GM18861 (cell line): ENCODE results near the gene MIPEP.
"Not testable (repeated sequence)": the region's sequence is repeated elsewhere in the genome, so short reads cannot be mapped to it uniquely, and the experiment has no call there.

ENCODE experiments used
- ATAC-seq: cut with Tn5 transposase; IDR thresholded peaks from one replicate; pipeline ENCODE4 v1.9.1; 2021; ENCODE audit not compliant: unreplicated experiment

The MIPEP gene

DNA sequence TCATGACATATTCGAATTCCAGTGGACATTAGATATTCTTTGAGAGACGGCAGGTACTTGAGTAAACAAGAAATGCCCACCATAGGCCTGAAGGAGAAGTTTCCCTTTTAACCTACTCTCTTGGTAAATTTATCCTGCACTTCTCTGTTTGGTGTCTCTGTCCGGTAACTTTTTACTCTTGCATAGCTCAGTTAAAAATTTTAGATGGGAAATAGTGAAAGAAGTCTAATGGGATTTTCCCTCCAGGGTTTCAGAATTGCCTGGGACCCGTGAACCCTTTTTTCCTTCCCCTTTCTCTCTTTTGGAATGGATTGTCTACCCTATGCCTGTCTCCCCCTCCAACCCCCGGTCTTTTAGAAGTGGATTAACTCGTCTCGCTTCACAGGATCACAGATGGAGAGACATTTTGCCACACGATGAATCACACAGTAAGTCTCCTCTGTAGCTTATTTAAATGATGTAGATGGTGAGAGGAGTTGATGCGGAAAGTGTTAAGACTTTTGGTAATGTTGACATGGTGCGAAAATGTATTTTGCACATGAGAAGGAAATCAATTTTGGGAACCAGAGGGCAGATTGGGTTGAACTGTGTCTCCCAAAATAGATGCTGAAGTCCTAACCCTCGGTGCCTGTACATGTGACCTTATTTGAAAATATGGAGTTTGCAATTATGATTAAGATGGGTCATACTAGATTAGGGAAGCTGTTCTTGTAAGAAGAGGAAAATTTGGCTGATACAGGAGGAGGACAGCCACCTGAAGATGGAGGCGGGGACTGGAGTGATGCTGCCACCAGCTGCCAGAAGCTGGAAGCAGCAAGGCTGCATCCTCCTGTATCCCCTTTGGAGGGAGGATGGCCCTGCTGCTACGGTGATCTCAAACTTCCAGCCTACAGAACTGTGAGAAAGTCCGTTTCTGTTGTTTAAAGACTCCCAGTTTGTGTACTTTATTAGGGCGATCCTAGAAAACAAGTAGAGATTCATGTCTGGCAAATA is 711 bp upstream of the MIPEP start:
- ATAC-seq: peak; percentile 28

DNA sequence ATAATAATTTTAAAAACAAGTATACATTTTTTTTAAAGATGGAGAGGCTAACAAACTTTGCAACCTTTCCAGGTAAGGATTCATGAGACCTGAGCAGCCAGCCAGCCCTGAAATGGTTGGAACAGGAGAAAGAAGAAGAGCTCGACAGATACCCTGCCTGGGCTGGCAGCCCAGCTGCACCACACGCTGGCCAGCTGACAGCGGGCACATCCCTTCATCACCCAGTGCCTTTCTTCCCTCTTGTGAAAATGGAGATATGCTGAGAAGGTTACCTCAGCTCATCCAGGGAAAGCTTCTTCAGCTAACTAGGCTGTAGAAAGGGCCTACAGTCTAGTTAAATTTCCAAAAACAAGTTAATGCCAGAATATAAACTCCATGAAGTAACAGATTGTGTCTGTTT is 4.8 kb downstream of the MIPEP start:
- ATAC-seq: not testable (repeated sequence)

DNA sequence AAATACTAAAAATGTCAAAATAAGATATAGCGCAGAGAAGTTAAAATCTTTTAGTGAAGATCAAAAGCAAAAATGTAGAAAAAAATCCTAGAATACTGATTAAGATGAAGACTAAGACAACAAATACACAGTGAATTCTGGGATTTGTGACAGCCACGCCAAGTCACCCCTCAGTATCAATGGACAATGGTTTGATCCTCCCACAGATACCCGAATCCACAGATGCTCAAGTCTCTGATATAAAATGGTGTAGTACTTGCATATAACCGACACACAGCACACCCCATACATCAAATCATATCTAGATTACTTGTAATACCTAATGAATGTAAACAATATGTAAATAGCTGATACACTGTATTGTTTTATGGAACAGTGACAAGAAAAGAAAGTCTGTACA is 5.9 kb downstream of the MIPEP start:
- no peak for ATAC-seq

DNA sequence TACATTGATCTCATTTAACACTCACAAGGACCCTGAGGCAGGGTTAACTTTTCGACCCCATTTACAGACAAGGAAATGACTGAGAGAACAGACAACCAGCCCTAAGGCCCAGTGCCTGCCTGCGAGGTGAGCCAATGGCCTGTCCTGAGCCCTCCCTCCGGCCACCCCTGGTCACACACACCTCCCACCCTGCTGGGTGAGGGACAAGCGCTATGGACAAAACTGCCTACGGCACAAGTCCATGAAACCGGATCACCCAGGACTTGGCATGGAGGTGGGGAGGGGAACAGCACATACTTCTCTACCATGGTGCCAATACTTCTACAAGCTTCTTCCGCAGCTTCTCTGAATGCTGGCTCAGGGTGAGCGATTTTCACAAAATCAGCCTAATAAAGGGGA is 7.8 kb downstream of the MIPEP start:
- not testable (repeated sequence) for ATAC-seq

DNA sequence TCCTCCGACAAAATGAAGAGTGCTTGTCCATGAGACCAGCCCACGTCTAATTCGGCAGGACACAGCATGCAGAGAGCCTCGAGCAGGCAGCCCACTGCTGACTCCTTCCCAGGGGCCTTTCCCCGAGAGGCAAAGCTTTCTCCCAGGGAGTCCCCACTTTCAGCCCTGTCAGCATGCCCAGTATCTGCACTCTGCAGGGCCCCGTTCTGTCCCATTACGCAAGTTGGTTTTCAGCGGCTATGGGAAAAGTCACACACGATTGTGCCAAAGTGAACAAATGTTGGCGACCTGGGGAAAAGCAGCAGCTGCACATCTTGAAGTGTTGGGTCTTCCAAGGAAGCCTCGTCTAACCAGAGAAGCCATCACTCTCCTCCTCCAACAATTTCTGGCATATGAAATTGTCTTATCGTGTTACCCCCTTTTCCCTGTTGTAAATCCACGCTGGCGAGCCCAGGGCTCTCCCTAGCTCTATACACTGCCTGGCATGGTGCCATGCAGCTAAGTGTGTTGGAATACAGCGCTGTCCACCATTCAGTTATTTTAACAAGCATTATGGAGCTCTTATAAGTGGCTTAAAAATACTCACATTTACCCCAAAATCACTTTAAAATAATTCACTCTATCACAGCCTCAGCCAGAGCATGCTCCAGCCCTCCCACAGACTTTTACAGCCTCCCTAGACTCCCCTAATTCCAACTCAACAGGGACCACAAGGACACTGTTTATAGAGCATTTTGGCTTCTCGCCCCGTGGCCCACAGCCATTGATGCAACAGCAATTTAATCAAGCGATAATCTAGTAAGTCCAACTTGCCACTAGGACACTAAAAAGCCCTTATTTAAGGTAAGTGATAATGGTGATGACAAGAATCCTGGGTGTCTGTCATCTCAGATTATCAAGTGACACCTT is 8.5 kb downstream of the MIPEP start:
- ATAC-seq: not testable (repeated sequence)

DNA sequence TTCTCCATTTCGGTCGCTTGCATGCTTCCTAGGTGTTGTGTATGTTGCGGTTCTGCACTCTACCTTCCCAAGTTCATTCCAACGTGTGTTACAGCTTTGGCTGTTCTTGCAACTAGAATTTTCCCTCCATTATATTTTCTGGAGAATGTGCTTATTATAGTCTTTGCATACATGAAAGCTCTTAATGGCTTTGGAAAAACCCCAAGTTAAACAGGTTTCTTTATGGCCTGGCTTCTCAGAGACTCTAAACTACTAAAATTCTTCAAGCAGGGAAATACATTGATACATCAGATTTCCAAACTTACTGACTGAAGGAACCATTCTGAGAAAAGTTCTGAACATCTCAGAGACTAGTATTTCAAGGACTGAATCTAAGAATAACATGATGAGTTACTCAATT is 11.9 kb downstream of the MIPEP start:
- ATAC-seq: no peak

DNA sequence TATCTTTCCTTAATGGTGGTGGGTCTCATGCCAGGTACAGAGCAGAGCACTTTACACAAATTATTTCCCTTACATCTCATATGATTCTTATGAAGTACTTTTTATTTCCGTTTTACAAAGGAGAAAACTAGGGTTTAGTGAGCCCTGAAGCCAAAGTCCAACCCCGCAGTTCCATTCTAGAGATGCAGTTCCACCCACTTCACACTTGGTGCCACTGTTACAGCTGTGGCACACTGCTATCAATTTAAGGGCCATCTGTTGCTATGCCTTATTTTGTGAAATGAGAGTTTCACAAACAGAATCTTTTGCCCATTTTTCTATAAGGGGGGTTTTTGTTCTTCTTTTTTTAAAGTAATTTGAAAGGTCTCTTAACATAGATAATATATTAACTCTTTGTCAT is 12.9 kb downstream of the MIPEP start:
- peak; percentile 47 for ATAC-seq

DNA sequence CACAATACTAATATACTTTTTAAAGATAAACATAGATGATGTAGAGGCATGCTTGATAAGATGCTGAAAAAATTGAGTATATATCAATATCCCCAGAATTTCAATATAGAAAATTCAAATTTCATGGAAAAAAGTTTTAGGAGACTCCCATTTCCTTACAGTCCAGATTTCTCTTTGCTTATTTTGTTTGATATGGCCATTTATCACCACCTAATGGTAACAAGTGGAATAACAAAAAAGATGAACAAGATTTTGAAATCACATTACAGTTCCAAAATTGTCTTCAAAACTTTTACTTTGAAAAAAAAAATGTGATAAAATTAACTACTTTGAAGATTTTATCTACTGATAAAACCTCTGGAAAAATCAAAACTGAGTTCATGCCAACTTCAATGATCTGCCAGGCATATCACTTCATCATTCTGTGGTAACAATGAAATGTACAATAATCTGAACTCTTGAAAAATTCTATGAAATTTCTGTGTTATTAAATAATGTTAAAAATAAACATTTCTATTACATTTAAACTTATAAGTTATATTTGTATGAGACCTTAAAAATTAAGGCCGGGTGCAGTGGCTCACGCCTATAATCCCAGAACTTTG is 17.5 kb downstream of the MIPEP start:
- ATAC-seq: no peak

DNA sequence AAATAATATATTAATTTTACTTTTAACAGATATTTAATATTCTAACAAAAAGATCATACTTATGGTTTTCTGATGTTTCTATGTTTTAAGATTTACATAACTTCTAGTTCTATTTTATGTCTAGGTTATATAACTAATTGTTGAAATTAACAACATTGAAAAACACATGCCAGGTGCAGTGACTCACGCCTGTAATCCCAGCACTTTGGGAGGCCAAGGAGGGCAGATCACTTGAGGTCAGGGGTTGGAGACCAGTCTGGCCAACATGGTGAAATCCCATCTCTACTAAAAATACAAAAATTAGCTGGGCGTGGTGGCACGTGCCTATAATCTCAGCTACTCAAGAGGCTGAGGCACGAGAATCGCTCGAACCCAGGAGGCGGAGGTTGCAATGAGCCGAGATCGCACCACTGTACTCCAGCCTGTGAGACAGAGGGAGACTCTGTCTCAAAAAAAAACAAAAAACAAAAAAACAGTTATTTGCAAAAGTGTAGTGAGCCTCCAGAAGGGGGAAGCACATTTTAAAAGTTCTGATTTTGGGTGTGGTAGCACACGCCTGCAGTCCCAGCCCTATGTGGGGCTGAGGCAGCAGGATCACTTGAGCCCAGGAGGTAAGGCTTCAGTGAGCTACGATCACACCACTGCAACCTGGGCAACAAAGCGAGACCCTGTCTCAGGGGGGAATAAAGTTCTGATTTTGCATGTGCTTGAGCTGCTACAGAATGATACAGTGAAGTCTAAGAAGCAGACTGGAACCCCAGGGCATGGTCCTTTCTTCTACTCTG is 18.7 kb downstream of the MIPEP start:
- no peak for ATAC-seq

DNA sequence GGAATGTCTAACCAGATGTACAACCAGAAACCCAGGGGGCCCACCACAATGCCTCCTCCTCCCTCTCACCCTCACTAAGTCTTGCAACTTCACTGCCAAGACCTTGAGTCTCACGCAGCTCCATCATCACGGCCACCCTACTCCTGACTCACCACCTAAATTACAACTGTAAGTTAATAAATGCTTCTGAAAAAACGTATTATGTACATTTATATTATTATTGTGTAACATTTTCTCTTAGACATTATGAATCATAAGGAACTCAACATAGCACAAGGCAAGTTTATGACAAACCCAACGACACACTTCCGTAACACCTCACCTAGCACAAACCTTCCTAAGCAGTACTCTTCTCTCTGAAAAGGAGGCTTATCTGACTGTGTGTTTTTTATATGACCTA is 20.7 kb downstream of the MIPEP start:
- no peak for ATAC-seq

DNA sequence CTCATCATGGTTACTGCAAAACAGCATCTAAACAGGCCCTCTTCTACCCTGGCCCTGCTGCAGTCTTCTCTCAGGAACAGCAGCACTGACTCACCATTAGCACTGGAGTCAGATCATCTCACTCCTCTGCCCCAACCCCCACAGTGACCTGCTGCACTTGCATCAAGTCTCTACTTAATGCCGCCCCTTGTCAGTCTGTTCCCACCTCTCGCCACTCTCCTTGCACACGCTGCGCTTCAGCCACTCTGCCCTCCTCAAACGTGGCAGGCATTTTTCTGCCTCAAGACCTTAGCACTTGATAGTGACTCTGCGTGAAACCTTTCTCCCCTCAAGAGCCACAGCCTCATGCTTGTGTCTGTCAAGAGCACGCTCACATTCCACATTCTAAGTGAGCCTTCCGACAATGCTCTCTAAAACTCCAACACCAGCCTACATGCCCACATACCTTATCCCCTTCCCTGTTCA is 22.1 kb downstream of the MIPEP start:
- no peak for ATAC-seq

DNA sequence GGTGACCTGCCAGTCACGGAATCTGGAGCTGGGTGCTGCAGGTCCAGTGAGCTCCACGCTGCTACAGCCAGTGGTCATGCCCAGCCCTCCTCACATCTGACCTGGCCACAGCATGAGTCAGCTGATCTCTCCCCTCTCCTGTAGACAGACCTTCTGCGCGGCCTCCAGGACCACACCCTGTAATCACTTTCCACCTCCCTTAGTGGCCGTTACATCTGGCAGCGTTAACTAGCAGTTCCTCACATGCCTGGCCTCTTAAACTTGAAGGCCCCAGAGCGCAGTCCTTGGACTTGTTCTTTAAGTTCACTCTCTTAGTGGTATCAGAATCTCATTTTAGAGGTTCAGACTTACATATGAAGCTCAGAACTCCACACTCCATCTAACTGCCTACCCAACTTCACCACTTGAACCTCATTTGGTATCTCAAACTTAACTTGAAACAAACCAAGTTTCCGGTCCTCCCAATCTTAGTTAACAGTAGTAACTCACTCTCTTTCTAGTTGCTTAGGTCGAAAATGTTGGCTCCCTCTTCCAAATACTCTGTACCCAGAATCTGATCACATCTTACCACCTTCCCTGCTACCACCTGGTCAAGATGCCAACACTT is 22.7 kb downstream of the MIPEP start:
- ATAC-seq: no peak

DNA sequence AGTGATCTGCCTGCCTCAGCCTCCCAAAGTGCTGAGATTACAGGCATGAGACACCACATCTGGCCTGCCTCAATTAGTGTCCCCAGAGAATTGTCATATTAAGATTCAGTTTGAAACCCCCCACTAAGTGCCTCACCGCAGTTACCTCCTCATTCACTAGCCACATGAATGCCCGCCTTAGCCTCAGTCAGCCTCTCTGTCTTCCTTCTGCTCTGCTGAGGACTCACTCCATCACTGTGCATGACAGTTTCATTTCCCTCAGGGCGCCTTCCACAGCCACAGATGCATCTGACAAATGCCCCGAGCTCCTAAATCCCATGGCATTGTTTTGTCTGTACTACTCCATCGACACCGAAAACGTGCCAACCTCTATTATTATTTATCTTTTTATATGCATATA is 23.3 kb downstream of the MIPEP start:
- ATAC-seq: no peak

DNA sequence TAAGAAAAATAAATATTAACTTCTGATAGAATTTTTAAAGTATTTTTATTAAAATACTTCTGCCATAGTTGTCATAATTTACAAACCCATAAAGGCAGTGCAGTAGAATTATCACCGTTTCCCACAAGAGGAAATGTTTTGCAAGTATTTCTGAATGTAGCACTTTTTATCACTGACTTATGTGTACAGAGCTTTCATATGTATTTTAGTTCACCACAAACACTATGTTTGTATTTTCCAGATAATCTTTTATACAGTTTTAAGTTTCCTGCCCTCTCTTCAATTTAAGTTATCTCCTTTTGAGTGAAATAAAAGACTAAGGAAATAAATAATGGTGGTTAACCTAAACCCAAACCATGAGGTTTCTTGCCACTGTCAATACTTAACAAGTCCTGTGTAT is 24.2 kb downstream of the MIPEP start:
- ATAC-seq: no peak

DNA sequence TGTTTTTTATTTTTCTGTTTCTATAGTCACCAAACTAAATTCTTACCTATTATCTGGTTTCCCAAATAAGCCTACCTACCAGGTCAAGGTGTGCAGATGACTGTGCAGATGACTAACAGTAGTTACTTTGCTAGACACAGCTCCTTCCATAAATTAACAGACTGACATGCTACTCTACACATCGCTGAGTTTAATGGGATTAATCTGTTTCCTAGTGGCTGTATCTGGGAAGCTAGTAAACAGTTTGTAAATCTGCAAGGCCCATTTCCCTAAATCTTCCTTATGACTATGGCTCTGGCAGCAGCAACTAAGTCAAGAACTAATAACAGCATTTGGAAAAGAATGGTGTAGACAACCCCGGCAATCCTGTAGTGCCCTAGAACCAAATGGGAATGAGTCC is 27.9 kb downstream of the MIPEP start:
- ATAC-seq: no peak

DNA sequence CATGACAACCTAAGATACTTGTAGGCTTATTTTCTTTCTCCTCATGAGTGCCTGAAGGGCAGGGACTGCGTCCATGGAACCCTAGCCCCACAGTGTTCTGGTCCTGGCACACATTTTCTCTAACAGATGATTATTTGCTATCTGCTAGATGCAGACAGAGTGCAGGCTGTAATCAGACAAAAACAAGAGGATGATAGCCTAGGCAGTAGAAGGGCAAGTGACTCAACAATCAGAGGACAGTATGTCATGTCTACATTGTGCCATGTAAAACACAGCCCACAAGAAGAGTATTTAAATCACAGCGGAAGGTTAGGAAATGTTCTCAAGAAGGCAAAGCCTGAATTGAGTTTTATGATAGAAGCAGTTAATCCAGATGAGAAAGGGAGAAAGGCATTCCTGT is 29.3 kb downstream of the MIPEP start:
- no peak for ATAC-seq

DNA sequence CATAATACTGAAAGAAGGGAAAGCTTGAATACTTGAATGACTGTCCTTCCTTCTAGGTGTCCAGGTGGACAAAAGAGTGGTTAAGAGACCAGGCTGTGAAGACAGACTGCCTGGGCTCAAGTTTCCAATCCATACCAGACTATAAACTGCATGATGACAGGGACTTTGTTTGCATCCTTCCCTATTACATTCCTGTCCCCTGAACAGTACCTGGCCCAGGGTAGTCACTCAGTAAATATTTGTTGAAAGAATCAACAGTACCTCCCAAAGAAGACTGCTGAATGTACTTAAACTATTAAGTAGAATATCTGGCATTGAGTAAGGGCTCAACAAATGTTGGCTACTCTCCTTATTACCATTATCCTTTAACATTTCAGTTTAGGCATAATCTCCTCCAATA is 29.7 kb downstream of the MIPEP start:
- ATAC-seq: no peak

DNA sequence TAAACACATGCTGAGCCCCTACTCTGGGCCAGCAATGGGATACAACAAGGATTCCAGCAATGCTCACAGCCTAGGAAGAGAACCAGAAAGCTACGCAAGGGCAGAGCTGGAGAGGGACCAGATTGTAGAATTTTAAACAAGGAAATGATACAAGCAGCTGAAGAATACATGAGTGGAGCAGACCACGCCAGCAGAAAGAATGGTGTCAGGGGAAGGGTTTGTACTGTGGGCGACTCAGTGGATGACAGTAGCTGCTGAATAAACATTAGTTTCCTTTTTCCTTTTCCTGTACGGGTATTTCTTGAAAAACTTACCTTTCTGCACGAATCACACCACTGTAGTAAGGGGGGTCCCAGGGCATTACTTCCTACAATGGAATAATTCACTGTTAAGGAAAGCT is 30.7 kb downstream of the MIPEP start:
- ATAC-seq: no peak

DNA sequence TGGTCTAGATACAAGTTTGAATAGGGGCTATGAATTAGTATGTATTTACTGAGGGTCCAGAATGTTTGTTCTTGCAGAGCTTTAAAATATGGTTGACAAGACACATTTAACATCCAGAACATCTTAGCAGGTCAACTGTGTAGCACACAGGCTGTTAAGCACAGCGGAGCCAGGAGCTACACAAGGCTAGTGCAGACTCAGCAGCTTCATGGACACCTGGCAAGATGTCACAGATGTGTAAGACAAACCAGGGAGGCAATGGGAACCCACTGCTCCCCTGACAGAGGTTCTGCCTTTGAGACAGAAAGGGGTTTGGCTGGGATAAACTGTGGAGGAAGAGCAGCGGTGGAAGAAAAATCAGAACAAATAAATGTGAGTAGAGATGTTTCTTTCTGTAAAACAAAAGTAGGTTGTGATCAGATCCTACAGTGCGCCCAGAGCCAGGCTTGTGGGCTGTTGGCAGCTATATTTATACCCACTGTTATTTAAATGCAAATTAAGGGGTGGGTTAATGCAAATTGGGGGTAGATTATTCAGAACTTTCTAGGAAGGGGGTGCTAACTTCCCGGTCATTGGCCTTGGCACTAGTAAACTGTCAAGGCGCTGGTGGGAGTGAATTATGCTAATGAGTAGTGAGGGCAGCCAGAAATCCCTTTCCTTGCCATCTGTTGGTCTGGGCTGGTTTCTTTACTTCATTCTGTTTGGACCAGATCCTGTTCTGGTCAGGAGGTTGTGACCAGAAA is 33.0 kb downstream of the MIPEP start:
- no peak for ATAC-seq
